Smooth muscle cell (in vitro differentiated cells): ENCODE measurements around the gene TBC1D20. TPM values are rescaled to one million over a fixed set of nuclear protein-coding genes. Genes with fewer than 3 reads are reported as not detected.

Experiments
- DNase-seq: peaks from one replicate; lab custom pipeline; 2025; ENCODE audit not compliant: unreplicated experiment; lab: John Stamatoyannopoulos, UW
- H2AFZ ChIP-seq: fragments of 200-600 bp; sonication (generic); 2 replicates; pipeline ENCODE4 v1.6.0; 2016; ENCODE audit warnings: antibody characterized with exemption, low read depth, mild to moderate bottlenecking
- H3F3A ChIP-seq: fragments of 200-600 bp; sonication (generic); 2 replicates; pipeline ENCODE4 v1.6.0; 2017; ENCODE audit warnings: antibody characterized with exemption, low read depth
- H3K27ac ChIP-seq: fragments of 200-600 bp; sonication (generic); 2 replicates; pipeline ENCODE4 v1.5.1; 2016; ENCODE audit warnings: low read depth, mild to moderate bottlenecking
- H3K27me3 ChIP-seq: fragments of 200-600 bp; sonication (generic); 2 replicates; pipeline ENCODE4 v1.6.1; 2016; ENCODE audit warnings: low read depth, mild to moderate bottlenecking
- H3K36me3 ChIP-seq: fragments of 200-600 bp; sonication (generic); 2 replicates; pipeline ENCODE4 v1.5.1; 2016; ENCODE audit warnings: low read depth
- H3K4me1 ChIP-seq: fragments of 200-600 bp; sonication (generic); 2 replicates; pipeline ENCODE4 v1.5.1; 2016; ENCODE audit warnings: low read depth
- H3K4me2 ChIP-seq: fragments of 200-600 bp; sonication (generic); 2 replicates; pipeline ENCODE4 v1.6.0; 2016; ENCODE audit warnings: mild to moderate bottlenecking
- H3K4me3 ChIP-seq: fragments of 200-600 bp; sonication (generic); 2 replicates; pipeline ENCODE4 v1.5.1; 2016; ENCODE audit warnings: mild to moderate bottlenecking
- H3K79me2 ChIP-seq: fragments of 200-600 bp; sonication (generic); 2 replicates; pipeline ENCODE4 v1.6.0; 2016; ENCODE audit warnings: low read depth, mild to moderate bottlenecking
- H3K9ac ChIP-seq: fragments of 200-600 bp; sonication (generic); 2 replicates; pipeline ENCODE4 v1.6.0; 2016; ENCODE audit warnings: low read depth
- H3K9me3 ChIP-seq: fragments of 200-600 bp; sonication (generic); replicated peaks from 2 replicates; pipeline ENCODE4 v1.5.1; 2016; ENCODE audit warnings: low read depth
- H4K20me1 ChIP-seq: fragments of 200-600 bp; sonication (generic); 2 replicates; pipeline ENCODE4 v1.6.0; 2016; ENCODE audit warnings: low read depth
- CTCF ChIP-seq: fragments of 200-600 bp; sonication (generic); IDR thresholded peaks from 2 replicates; pipeline ENCODE4 v1.5.1; 2017; ENCODE audit warnings: borderline replicate concordance, mild to moderate bottlenecking, antibody characterized with exemption; ENCODE audit not compliant: insufficient read depth, poor library complexity, severe bottlenecking
- WGBS: methylation state at CpG from one replicate; pipeline ENCODE4 v1.1.7; 2016; ENCODE audit warnings: low lambda C conversion rate; 5-methylcytosine and 5-hydroxymethylcytosine counted together
- polyA plus RNA-seq: library from polyadenylated mRNA; unstranded; fragments of >200 nt; fragmentation: Nextera tagmentation; extraction: Ambion mirVana; gene quantifications from 2 replicates; pipeline ENCODE4 v1.2.1, GENCODE V29; 2016
- total RNA-seq: library from RNA; depleted of rRNA; stranded (reverse); fragments of >200 nt; gene quantifications from 2 replicates; pipeline ENCODE4 v1.2.3, GENCODE V29; 2014

TBC1D20 gene
- total and polyA plus RNA-seq, 2 experiments from 2014 or later = 41.6 to 41.9 TPM

GRCh38 chr20:438571-439469 lies 23.5 kb downstream of the TBC1D20 start:
- no peak overlapping the region for H3K4me3 ChIP-seq
- no peaks in the 10 kb centered on the region for H3K27me3 ChIP-seq
- H3K79me2 ChIP-seq = no peaks in the 10 kb centered on the region
- H3F3A ChIP-seq = peaks cover 4% of the 10 kb centered on the region
- no peaks in the 10 kb centered on the region for H3K9me3 ChIP-seq
- 94% methylated on average over 18 of the region's 18 CpGs for WGBS
- H3K27ac ChIP-seq = no peak overlapping the region
- no peak overlapping the region for H3K4me2 ChIP-seq
- no peak for TF ChIP-seq CTCF
- H3K9ac ChIP-seq = no peak overlapping the region
- no peak for DNase-seq
- H3K36me3 ChIP-seq = no peaks in the 10 kb centered on the region
- H4K20me1 ChIP-seq = peaks cover 49% of the 10 kb centered on the region
- H3K4me1 ChIP-seq = no peaks in the 10 kb centered on the region
- H2AFZ ChIP-seq = no peak overlapping the region

GRCh38 chr20:437787-438486 lies 24.4 kb downstream of the TBC1D20 start:
- no peaks in the 10 kb centered on the region for H3K36me3 ChIP-seq
- H3F3A ChIP-seq = peaks cover 7% of the 10 kb centered on the region
- no peaks in the 10 kb centered on the region for H3K27me3 ChIP-seq
- no peaks in the 10 kb centered on the region for H3K79me2 ChIP-seq
- H3K27ac ChIP-seq = no peak overlapping the region
- H3K4me3 ChIP-seq = no peak overlapping the region
- H3K4me1 ChIP-seq = no peaks in the 10 kb centered on the region
- H4K20me1 ChIP-seq = peaks cover 40% of the 10 kb centered on the region
- DNase-seq = no peak
- no peak overlapping the region for H3K9ac ChIP-seq
- H2AFZ ChIP-seq = no peak overlapping the region
- H3K4me2 ChIP-seq = no peak overlapping the region
- no peak for TF ChIP-seq CTCF
- 96% methylated on average over 6 of the region's 6 CpGs for WGBS
- H3K9me3 ChIP-seq = no peaks in the 10 kb centered on the region

GRCh38 chr20:436476-436875 lies 25.9 kb downstream of the TBC1D20 start:
- Histone ChIP-seq H3K79me2 (no peaks in the 10 kb centered on the region), H3K4me2 (no peak overlapping the region), H3K27ac (no peak overlapping the region), H3K27me3 (no peaks in the 10 kb centered on the region), H3F3A (peaks cover 7% of the 10 kb centered on the region), H3K9me3 (no peaks in the 10 kb centered on the region), H3K4me1 (no peaks in the 10 kb centered on the region), H3K36me3 (no peaks in the 10 kb centered on the region), H4K20me1 (peaks cover 25% of the 10 kb centered on the region), H3K9ac (no peak overlapping the region), H3K4me3 (no peak overlapping the region), H2AFZ (no peak overlapping the region)
- no peak for DNase-seq
- WGBS = 96% methylated on average over 5 of the region's 5 CpGs
- no peak for TF ChIP-seq CTCF
